Measurements from ENCODE around the gene NDUFS6.

Gene NDUFS6

GRCh38 chr5:1767524-1768282 is 33.5 kb upstream of the NDUFS6 start:
- DNase-seq, result no peak

- DNase-seq, result no peak
These were observed 32.8 kb upstream of the NDUFS6 start for GRCh38 chr5:1768283-1769000.

DNA sequence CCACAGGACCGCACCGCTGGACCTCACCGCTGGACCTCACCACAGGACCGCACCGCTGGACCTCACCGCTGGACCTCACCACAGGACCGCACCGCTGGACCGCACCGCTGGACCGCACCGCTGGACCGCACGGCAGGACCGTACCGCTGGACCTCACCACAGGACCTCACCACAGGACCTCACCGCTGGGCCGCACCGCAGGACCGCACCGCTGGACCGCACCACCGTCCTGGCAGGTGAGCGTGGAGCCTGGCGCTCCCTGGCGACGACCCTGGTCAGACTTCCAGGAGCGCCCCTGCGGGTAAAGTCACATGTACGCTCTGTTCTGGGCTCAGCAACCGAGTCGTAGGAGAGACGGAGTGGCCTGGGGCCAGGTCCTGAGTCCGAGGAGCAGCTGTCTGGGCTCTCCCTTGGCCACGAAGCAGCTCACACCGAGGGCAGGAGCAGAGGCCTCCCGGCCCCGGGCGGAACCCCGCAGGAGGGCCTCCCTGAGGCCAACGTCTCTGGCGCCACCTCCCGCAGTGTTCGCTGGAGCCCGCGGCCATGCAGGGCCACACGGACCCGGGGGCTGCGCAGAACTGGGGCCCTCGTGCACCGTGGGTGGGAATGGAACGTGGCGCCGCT is 32.1 kb upstream of the NDUFS6 start:
- no peak for DNase-seq

DNA sequence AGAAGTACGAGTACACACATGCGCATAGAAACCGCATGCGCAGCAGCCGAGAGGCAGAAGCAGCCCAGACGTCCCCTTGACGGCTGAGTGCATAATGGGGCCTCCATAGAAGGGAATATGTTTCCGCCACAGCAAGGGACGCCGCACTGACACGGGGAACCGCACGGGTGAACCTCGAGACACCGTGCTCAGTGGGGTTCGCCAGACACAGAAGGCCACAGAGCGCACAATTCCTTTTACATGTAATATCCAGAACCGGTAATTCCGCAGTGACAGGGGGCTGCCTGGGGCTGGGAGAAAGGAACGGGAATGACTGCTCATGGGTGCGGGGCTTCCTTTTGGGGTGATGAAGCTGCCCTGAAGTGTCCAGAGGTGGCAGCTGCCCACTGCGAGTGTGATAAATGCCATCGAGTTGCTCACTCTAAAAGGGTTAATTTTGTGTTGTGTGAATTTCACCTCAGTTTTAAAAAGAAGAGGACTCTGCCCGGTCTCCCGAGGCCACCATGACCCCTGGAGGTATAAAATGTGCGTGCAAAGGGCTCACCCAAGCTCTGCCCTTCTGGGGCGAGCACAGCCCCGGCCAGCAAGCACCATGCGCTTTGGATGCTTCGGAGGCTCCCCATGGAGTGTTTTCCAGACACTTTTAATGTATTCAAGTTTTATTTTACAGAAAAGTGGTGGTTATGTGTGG is 31.3 kb upstream of the NDUFS6 start:
- no peak for DNase-seq

DNA sequence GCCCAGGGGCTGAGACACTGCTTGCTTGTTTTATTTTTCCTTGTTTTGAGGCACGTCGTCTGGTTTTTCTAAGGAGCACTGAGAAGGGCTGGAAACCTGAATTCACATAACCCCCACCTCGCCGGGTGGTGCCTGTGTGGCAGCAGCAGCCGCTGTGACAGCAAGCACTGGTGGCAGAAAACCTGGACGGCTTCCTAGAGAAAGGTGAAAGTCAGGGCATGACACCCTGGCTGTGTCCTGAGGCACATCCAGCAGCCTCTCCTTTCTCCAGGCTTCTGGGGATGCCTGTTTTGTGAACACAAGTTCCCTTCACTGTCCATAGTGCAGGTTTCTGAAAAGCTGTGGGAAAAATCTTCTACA is 30.8 kb upstream of the NDUFS6 start:
- DNase-seq, result no peak

GRCh38 chr5:1771149-1772065 is 29.8 kb upstream of the NDUFS6 start:
- no peak for DNase-seq

GRCh38 chr5:1772634-1773033 is 28.6 kb upstream of the NDUFS6 start:
- no peak for DNase-seq

GRCh38 chr5:1776831-1777230 is 24.4 kb upstream of the NDUFS6 start:
- no peak for DNase-seq

DNA sequence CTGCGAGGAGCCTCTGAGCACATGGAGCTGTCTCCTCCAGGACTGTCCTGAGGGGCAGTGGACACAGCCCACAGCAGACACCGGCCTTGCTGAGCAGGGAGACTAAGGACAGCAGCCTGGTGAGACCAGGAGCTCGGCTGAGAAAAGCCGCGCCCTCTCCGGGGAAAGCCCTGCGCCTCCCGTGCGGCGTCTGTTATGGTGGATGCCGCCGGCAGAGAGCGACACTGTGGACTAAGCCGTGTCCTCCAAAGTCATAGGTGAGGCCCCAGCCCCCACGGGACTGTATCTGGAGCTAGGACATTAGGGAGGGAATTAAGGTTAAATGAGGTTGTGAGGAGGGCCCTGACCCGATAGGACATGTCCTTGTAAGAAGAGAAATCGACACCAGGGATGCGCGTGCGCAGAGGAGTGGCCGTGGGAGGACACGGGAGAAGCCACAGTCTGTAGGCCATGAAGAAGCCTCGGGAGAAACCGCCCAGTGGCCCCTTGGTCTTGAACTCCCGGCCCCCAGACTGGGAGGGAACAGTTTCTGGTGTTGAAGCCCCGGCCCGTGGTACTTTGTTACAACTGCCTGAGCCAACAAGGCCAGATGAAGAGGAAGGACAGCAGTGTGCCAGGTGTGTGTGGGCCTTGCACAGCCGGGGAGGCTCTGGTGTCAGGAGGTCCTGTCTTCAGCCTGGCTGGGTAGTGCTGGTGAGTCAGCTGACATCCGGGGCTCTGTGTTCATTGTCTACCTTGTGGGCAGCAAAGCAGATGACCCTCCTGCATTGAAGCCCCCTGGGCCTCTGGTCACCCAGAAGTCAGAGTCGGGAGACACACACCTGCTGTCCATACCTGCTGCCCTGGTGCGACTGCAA is 23.7 kb upstream of the NDUFS6 start:
- DNase-seq, result no peak

- DNase-seq, result no peak
These were observed 22.8 kb upstream of the NDUFS6 start for GRCh38 chr5:1778138-1779020.

GRCh38 chr5:1779021-1779680 is 22.1 kb upstream of the NDUFS6 start:
- DNase-seq, result no peak

GRCh38 chr5:1779782-1780613 is 21.2 kb upstream of the NDUFS6 start:
- DNase-seq, result no peak

DNA sequence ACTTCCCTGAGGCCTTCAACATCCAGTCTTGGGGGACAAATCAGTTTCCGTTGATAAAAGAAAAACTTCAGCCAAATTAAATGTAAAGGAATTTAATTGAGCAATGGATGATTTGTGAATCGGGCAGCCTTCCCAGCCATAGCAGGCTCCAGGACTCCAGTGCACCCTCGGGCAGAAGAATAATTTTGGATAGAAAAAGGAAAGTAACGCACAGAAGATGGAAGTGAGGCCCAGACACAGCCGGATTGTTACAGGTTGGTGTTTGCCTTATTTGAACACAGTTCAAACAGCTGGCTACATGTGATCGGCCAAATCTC is 20.6 kb upstream of the NDUFS6 start:
- no peak for DNase-seq

GRCh38 chr5:1781107-1781506 is 20.1 kb upstream of the NDUFS6 start:
- no peak for DNase-seq

DNA sequence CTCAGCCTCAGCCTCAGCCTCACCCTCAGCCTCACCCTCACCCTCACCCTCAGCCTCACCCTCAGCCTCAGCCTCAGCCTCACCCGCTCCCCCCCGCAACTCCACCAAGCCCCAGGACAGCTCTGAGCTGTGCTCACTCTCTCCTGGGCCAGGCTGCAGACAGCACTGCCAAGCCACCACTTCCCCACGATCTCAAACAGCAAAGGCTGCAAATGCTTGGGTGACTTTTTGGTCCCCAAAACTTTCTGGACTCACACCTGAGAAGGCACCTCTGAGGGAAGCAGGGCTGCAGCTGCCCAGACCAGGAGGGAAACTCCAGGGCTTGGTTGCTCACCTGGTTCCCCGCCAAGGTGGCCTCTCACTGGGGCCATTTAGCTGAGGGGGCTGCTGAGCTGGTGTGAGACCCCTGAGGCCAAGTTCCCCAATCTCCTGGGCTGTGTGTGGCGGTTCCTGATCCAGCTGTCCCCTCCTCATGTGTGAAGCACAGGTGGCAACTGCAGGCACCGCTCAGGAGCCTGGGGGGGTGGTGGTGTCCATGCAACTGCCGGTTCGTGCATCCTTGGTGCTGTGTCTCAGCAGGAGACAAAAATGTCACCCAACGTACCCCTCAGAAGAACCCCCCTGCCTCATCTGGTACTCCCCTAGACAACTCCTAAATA is 19.4 kb upstream of the NDUFS6 start:
- DNase-seq, result no peak

DNA sequence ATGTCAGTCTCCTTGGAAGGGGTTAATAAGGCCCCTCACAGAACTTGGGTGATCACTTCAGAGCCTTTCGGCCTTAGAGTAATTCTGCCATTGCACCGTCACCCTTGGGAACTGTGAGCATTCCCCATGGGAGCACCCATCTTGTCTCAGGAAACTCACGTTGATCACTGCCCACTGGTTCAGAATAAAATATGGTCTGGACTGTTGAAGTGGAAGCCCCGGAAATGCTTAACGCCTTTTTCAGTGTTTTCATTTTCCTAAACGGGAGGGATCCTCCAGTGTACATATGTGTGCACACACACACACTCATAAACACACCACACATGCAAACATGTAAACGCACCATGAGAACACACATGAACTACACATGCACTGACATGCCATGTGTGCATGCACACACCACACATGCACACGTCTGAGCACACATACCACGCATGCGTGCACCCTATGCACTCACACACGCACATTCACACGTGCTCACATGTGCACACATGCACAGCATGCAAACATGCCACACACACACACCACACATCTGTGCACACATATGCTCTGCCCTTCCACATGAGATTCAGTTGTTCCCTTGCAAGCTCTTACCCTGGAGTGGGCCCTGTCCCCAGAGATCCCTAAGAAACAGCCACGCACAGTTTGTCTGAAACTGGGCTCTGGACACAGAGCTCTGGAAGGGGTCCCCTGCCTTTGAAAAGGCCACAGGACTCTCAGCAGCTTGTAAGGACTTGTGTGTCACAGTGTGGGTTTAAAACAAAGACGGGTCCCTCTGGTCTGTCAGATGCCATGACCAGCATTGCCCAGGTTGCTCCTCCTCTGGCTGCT is 18.6 kb upstream of the NDUFS6 start:
- no peak for DNase-seq

GRCh38 chr5:1783216-1783554 is 18.0 kb upstream of the NDUFS6 start:
- no peak for DNase-seq
